Hematopoietic multipotent progenitor cell treated with erythropoietin and hydrocortisone succinate and interleukin-3 and kit ligand, for 17 days (in vitro differentiated cells): ENCODE results near the gene BSPH1.
"Not testable (repeated sequence)": the region's sequence is repeated elsewhere in the genome, so short reads cannot be mapped to it uniquely, and the experiment has no call there.

Experiments used
- DNase-seq: peaks from one replicate; pipeline ENCODE4 v3.0.0-alpha.2; 2015; ENCODE audit warnings: low spot score

BSPH1 gene, protein sequence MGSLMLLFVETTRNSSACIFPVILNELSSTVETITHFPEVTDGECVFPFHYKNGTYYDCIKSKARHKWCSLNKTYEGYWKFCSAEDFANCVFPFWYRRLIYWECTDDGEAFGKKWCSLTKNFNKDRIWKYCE

DNA sequence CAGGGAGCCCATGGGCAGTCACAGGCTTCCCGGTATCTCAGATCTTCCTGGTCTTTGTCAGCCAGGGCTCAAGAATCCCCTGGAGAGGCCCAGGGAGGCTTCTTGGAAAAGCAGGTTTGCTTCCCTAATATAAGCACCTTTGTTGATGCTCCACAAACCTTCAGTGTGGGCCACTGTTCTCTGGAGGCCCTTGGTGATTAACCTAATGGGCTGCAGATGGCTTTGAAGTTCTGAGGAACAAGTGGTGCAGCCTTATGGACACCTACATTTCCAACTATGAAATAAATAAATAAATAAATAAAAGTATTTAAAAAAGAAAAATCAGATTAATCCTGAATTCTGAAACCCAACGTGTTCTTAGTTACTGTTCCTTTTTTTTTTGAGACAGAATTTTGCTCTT is at the start of gene BSPH1:
BSPH1 (minus strand) TSS at position 101 of the 400 bp plus-strand sequence; CDS start at position 12, 89 bp downstream.
- no peak for DNase-seq

DNA sequence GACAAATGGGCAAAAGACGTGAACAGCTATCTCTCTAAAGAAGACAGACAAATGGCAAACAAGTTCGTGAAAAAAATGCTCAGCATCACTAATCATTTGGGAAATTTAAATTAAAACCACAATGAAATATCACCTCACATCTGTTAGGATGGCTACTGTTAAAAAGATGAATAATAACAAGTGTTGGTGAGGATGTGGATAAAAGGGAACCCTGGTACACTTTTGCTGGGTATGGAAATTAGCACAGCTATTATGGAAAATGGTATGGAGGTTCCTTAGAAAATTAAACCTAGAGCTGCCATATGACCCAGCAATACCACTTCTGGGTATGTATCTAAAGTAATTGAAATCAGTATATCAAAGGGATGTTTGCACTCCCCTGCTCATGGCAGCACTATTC is 44.8 kb upstream of the BSPH1 start:
- no peak for DNase-seq

DNA sequence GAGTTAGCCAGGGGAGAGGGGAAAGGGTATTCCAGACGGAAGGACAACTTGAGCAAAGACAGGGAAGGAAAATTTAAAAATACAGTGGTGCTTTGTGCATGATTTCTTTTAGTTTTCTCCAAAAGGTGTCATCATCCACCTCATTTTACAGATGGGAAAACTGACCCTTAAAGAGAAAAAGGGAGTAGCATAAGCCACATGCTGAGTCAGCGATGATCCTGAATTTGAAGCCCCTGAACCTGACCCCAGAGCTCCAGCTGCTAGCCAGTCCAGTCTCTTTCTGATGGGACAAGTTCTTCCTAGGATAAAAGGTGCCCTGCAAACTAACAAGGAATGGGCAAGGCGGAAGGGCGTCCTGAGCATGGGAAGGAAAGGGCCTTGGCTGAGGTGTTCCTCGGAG is 41.6 kb upstream of the BSPH1 start:
- no peak for DNase-seq

DNA sequence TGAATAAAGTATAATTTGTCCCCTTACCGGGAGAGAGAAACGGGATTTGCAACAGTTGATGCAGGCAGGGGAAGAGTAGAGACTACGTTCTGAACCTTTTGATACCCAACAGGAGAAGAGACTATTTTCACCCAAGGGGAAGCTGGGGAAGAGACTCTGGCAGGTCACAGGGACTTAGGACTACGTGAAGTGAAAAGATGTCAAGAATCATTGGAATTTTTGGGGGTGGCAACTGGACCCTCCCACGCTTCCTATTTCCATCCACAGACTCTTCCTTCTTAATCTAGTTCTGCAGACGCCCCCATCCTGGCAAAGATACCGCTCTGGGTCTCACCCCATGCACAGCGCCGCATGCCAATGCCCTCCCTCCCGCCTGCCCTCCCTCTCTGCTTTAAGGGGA is 38.1 kb upstream of the BSPH1 start:
- DNase-seq, result no peak

DNA sequence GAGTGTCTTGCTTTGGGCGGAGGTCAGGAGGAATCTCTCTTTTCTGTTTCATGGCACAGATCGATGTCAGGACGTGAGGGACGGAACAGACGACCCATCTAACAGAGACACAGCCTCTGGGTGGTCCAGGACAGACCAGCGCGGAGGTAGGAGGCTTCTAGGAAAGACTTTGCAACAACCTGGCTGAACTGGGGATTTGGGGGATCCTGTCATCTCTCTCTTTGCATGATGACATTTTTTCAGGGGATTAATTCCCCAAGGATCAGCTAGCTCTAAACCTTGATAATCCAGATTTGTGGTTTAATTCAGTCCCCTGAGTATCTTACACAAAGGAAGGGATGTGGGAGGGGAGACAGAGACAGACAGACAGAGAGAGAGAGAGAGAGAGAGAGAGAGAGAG is 37.5 kb upstream of the BSPH1 start:
- DNase-seq, result no peak

DNA sequence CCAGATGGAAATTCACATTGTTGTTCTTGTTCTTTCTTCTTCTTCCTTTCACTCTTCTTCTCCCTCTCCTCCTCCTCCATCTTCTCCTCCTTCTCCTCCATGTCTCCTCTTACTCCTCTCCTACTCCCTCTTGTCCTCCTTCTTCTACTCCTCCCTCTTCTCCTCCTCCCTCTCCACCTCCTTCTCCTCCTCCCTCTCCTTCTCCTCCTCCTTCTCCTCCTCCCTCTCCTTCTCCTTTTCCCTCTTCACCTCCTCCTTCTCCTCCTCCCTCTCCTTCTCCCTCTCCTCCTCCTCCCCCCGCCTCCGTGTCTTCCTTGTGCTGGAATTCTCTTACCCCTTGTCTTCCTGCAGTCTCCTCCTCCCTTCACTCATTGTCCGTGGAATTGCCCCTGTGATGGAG is 33.5 kb upstream of the BSPH1 start:
- no peak for DNase-seq

DNA sequence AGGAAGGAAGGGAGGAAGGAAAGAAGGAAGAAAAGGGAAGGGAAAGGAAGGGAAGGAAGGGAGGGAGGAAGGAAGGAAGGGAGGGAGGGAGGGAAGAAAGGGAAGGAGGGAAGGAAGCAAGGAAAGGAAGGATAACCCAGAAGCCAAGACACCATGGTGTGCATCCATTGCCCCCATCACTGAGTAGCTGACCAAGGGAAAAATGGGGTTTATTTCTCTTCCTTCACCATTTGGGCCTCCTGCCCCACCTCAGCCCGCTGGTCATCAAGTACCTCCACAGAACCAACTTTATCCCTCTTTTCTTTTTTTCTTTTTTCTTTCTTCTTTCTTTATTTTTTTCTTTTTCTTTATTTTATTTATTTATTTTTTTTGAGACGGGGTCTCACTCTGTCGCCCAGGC is 31.5 kb upstream of the BSPH1 start:
- no peak for DNase-seq

DNA sequence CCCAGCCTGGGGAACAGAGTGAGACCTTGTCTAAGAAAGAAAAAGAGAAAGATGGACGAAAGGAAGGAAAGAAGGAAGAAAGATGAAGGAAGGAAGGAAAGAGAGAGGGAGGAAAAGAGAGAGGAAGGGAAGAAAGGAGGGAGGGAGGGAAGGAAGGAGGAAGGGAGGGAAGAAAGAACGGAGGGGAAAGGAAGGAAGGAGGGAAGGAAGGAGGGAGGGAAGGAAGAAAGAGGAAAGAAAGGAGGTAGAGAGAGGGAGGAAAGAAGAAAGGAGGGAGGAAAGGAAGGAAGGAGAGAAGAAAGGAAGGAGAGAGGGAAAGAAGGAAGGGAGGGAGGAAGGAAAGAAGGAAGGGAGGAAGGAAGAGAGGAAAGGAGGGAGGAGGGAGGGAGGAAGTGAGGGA is 31.0 kb upstream of the BSPH1 start:
- DNase-seq, result no peak

DNA sequence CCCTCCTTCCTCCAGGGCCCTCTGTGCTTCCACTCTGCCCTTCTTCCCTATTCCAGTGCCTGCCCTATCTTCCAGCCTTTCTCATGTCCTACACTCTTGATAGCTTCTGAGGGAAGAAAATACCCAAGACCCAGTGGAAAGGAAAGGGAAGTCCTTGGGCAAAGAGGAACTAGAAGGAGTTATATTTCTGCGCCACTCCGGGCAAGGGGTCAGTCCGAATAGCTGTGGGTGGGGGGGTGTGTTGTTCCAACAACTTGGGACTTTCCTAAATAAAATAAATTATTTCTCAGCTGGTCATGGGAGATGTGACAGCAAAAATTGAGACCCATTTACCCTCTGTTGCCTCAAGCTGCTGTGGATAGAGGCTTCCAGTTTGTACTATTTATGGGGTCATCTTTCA is 28.7 kb upstream of the BSPH1 start:
- DNase-seq, result no peak

DNA sequence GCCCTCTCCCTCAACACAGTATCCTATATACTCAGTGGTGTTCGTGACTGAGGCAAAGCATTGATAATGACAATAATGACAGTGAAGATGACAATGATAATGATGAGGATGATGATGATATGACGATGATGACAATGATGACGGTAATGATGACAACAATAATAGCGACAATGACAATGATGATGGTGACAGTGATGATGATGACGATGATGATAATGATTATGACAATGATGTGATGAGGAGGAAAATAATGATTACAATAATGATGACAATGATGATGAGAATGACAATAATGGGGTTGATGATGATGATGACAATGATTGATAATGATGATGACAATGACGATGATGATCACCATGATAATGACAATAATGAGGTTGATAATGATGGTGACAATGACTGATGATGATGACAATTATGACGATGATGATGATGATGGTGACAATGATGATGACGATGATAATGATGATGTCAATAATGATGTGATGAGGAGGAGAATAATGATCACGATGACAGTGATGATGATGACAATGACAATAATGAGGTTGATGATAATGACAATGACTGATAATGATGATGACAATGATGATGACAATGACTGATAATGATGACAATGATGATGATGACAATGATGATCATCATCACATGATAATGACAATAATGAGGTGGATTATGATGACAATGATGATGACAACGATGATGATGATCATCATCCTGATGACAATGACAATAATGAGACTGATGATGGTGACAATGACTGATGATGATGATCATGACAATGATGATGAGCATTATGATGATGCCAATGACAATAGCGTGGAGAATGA is 19.2 kb upstream of the BSPH1 start:
- no peak for DNase-seq

DNA sequence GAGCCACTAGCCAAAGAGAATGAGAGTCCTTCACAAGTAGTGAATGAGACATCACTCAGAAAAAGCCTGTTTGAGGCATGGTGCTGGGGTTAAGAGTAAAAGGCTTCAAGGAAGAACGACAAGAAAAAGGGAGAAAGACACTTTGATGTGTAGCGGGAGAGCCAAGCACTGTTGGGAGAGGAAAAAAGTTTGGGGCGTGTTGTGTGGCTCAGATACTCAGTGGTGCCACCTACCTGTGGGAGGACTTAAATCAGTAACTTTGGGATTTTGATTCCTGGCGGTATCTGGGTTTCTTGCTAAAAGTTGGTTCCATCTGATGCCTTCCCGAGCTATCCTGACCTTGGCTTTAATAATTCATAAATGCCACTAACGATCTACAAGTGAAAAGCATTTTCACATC is 14.8 kb upstream of the BSPH1 start:
- DNase-seq, result no peak

DNA sequence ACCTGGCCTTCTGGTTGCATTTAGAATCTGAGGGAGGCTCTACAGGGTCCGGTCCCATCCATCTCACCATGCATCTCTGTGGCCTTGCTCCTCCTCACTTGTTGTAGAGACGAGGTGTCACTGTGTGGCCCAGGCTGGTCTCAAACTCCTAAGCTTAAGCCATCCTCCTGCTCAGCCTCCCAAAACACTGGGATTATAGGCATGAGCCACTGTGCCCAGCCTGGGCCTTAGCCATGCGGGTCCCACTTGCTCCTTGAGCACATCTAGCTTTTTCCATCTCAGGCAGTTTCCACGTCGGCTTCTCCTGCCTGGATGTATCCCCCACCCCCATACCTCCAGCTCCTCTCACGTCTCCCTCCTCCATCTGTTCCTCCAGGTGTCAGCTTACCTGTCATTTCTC is 12.3 kb upstream of the BSPH1 start:
- DNase-seq, result no peak

DNA sequence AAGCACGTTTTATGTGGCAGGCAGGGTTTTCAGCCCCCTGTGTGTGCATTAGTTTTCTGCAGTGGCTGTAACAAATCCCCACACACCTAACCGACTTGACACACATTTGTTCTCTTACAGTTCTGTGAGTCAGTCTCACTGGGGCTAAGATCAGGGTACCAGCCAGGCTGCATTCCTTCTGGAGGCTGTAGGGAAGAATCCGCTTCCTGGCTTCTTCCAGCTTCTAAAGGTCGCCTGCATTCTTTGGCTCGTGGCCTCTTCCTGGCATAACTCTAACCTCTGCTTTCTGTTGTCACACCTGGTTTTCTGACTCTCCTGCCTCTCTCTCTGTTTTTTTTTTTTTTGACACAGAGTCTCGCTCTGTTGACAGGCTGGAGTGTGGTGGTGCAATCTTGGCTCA is 8.9 kb upstream of the BSPH1 start:
- DNase-seq, result no peak

DNA sequence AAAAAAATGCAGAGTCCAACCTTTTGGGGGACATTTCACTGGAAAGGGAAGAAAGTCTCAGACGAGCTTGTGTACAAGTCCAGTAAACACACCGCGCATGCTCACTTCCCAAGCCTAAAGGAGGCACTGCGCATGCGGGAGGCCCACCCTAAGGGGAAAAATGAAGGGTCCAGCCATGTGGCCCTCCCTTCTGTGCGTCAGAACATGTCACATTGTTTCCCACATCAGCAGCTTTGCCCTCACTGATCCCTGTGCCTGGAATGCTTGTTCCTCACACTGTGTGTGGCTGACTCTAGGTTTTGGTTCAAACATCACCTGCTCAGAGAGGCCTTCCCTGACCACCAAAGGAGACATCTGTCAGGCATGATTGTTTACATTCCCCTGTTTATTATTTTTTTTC is 6.8 kb upstream of the BSPH1 start:
- DNase-seq, result no peak

DNA sequence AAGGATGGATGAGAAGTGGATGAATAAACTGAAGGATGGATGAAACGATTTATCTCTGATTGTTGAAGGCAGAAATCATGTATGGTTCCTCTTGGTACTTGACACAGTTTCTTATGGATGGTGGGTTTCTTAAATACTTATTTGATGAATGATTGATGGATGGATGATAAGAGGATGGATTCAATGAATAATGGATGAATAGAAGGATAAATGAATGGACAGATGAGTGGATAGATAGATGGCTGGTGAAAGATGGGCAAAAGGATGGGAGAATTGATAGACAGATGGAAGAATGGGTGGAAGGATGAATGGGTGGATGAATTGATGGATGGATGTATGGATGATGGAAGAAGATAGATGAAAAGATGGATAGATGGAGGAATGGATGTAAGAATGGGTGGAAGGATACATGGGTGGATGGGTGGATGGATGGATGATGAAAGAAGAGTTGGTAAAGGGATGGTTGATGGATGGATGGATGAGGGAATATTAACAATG is 4.3 kb upstream of the BSPH1 start:
- no peak for DNase-seq

DNA sequence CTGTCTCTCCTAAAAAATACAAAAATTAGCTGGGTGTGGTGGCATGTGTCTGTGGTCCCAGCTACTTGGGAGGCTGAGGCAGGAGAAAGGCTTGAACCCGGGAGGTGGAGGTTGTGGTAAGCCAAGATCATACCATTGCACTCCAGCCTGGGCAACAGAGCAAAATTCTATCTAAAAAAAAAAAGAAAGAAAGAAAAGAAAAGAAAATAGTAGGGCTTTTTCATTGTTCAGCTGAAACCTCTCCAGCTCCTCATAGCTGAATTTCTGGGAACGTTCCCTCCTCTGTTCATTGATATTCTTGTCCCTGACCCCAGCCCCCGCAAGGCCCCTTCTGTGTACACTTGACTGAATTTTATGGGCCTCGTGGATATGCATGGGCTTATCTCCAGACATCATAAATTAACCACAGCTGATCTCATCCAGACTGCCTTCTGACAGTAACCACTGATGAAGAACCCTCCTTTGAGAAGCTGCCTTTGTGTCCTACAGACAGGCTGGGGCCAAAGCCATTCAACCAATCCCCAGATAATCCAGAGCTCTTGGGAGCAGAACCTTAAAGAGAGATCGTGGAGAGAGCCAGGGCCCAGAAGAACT is 2.3 kb upstream of the BSPH1 start, which contains the start of gene ELSPBP1:
ELSPBP1 (plus strand) TSS at position 424 of the 594 bp plus-strand sequence. CDS start 14,036 bp downstream, outside the sequence.
- no peak for DNase-seq

DNA sequence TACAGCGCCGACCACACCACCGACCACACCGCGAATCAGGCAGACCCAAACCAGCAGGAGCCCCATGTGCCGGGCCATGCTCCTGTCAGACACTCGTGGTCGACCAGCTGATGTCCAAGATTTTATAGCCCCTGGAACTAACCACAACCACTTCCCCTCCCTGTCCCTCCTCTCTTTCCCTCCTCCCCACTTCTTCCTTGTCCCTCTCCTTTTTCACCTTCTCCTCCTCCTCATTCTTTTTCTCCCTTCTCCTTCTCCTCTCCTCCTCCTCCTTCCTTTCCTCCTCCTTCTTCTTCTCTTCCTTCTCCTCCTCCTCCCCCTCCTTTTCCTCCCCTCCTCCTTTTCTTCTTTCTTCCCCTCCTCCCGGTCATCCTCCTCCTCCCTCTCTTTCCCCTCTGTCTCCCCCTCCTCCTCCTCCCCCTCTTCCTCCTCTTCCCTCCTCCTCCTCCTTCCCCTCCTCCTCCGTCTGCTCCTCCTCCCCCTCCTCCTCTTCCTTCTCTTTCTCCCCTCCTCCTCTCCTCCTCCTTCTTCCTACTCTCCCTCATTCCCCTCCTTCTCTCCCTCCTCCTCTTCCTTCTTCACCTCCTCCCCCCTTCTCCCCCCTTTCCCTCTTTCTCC is 670 bp downstream of the BSPH1 start:
- no peak for DNase-seq

DNA sequence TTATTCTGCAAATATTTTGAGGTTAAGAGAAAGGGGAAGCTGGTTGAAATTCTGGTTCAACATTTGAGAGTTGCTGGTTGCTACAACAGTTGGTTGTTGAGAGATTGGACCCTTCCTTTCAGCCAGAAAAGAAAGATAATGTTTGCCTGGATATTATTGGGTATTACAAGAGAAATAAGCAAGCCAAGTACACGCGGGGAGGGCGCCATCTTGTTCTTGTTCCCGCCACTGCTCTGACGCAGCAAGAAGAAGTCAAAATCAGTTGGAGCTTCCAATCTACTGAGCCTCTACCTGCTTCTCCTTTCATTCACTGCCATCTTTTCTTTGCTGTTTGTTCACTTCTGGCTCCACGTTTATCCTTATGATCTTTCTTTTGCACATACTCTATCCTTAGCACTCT is 18.4 kb downstream of the BSPH1 start:
- no peak for DNase-seq

DNA sequence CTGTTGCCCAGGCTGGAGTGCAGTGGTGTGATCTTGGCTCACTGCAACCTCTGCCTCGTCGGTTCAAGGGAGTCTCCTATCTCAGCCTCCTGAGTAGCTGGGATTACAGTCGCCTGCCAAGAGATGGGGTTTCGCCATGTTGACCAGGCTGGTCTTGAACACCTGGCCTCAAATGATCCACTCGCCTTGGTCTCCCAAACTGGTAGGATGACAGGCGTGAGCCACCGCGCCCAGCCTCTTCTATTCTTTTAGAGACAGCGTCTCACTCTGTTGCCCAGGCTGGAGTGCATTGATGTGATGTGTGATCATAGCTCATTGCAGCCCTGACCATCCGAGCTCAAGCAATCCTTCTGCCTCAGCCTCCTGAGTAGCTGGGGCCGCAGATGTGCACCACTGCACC is 36.0 kb downstream of the BSPH1 start:
- not testable (repeated sequence) for DNase-seq

DNA sequence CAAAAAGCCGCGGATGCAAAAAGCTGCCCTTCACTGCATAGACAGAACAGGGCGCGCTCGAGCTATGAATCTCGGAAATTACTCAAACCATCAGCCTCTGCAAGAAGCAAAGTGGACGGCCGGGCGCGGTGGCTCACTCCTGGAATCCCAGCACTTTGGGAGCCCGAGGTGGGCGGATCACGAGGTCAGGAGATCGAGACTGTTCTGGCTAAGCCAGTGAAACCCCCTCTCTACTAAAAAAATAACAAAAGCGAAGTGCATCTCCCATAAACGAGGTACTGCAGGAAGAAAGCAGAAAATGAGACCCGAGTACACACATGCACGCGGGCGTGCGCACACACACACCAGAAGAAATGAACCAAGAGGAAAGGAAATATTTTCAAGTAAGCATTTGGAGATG is 39.8 kb downstream of the BSPH1 start:
- not testable (repeated sequence) for DNase-seq

DNA sequence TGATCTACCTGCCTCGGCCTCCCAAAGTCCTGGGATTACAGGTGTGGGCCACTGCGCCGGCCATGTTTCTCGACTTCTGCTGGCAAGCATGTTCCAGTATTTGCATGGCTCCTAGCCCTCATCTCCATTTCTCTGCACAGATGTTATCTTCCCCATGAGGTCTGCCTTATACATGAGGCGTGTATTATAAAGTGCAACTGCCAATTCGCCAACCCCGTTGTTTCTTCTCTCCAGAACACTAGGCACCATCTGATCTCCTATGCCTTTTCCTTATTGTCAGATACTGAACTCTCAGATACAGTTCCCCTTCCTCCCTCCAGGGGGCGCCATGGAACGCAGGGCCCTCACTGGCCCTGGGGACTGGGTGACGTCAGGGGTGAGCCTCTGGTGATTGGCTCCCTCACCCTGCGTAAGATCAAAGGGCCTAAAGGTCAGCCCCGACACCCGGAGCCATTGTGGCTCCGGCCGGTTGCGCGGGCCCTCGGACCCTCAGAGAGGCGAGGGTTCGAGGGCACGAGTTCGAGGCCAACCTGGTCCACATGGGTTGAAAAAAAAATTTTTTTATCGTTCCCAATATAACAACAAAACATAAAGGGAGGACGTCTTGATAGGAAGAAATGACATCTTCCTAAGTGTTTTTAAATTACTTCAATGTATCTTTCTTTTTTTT is 42.0 kb downstream of the BSPH1 start:
- DNase-seq, result not testable (repeated sequence)

DNA sequence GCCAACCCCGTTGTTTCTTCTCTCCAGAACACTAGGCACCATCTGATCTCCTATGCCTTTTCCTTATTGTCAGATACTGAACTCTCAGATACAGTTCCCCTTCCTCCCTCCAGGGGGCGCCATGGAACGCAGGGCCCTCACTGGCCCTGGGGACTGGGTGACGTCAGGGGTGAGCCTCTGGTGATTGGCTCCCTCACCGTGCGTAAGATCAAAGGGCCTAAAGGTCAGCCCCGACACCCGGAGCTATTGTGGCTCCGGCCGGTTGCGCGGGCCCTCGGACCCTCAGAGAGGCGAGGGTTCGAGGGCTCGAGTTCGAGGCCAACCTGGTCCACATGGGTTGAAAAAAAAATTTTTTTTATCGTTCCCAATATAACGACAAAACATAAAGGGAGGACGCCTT is 63.4 kb downstream of the BSPH1 start:
- DNase-seq, result not testable (repeated sequence)
